ENCODE data around the gene PPME1. TPM values are rescaled to one million over a fixed set of nuclear protein-coding genes. Genes with fewer than 3 reads are reported as not detected.
"Not testable (repeated sequence)": the region's sequence is repeated elsewhere in the genome, so short reads cannot be mapped to it uniquely, and the experiment has no call there.

Gene PPME1
- total RNA-seq (2014; rRNA removed; shearing (Covaris generic)) = 219 and 294 TPM in 2 replicates

- DNase-seq (ENCODE audit: low spot score) = peak; percentile 99
Observed at GRCh38 chr11:74170694-74171629, at the start of gene PPME1, which contains the start of gene C2CD3. Gene PPME1, plus strand, starts transcription at chr11:74171289. Its CDS starts 133 bp downstream, at chr11:74171422. Gene C2CD3, minus strand, starts transcription at chr11:74171002. Its CDS starts 210 bp downstream, at chr11:74170792.

- no peak for DNase-seq (ENCODE audit: low spot score)
Observed at GRCh38 chr11:74121804-74122203, 49.3 kb upstream of the PPME1 start.

- DNase-seq (ENCODE audit: low spot score) = peak; percentile 22
Observed at GRCh38 chr11:74123008-74123448, 48.1 kb upstream of the PPME1 start.

- DNase-seq (ENCODE audit: low spot score) = not testable (repeated sequence)
Observed at GRCh38 chr11:74129121-74129520, 42.0 kb upstream of the PPME1 start.

- DNase-seq (ENCODE audit: low spot score) = no peak
Observed at GRCh38 chr11:74132833-74133232, 38.3 kb upstream of the PPME1 start.

- no peak for DNase-seq (ENCODE audit: low spot score)
Observed at GRCh38 chr11:74133436-74133835, 37.7 kb upstream of the PPME1 start.

GRCh38 chr11:74134661-74135060 lies 36.4 kb upstream of the PPME1 start:
- no peak for DNase-seq (ENCODE audit: low spot score)

- DNase-seq (ENCODE audit: low spot score) = peak; percentile 83
Observed at GRCh38 chr11:74135127-74135840, 35.8 kb upstream of the PPME1 start.

- no peak for DNase-seq (ENCODE audit: low spot score)
Observed at GRCh38 chr11:74138021-74138420, 33.1 kb upstream of the PPME1 start.

GRCh38 chr11:74138572-74138971 lies 32.5 kb upstream of the PPME1 start:
- DNase-seq (ENCODE audit: low spot score) = peak; percentile 97

- DNase-seq (ENCODE audit: low spot score) = no peak
Observed at GRCh38 chr11:74139151-74139918, 31.8 kb upstream of the PPME1 start.

- not testable (repeated sequence) for DNase-seq (ENCODE audit: low spot score)
Observed at GRCh38 chr11:74139919-74140431, 31.1 kb upstream of the PPME1 start.

- peak; percentile 73 for DNase-seq (ENCODE audit: low spot score)
Observed at GRCh38 chr11:74141241-74141695, 29.8 kb upstream of the PPME1 start.

GRCh38 chr11:74141908-74142307 lies 29.2 kb upstream of the PPME1 start:
- DNase-seq (ENCODE audit: low spot score) = no peak

GRCh38 chr11:74142624-74143023 lies 28.5 kb upstream of the PPME1 start:
- DNase-seq (ENCODE audit: low spot score) = peak; percentile 49

- no peak for DNase-seq (ENCODE audit: low spot score)
Observed at GRCh38 chr11:74144592-74144991, 26.5 kb upstream of the PPME1 start.

- DNase-seq (ENCODE audit: low spot score) = peak; percentile 77
Observed at GRCh38 chr11:74147199-74147929, 23.7 kb upstream of the PPME1 start.

- DNase-seq (ENCODE audit: low spot score) = no peak
Observed at GRCh38 chr11:74153224-74153623, 17.9 kb upstream of the PPME1 start.

GRCh38 chr11:74154620-74155281 lies 16.3 kb upstream of the PPME1 start:
- peak; percentile 58 for DNase-seq (ENCODE audit: low spot score)

- DNase-seq (ENCODE audit: low spot score) = no peak
Observed at GRCh38 chr11:74157169-74157568, 13.9 kb upstream of the PPME1 start.

Data from A172 (cell line).